HCT116 (cell line): ENCODE results near the gene ZNF790. TPM values are rescaled to one million over a fixed set of nuclear protein-coding genes. Genes with fewer than 3 reads are reported as not detected.

Experiments
- ATAC-seq: fragments of 200-7000 bp; cut with Tn5 transposase; 2 replicates; pipeline ENCODE4 v1.9.1; 2020; ENCODE audit warnings: mild to moderate bottlenecking, moderate library complexity
- BruUV-seq: library from RNA; stranded (reverse); fragments of 400-500 nt; replicated peaks from 2 replicates; lab custom pipeline; 2021; lab: Mats Ljungman, UMichigan
- CTCF ChIA-PET: fragments of 300-600 bp; sonication (Branson Sonifier 250); formaldehyde crosslinking; loops from one replicate; lab custom pipeline; 2021; ENCODE audit warnings: antibody characterized with exemption; lab: Charles Lee
- POLR2A ChIA-PET: fragments of 300-600, 350-600 bp; sonication (Branson Sonifier 250); formaldehyde crosslinking; loops from one replicate; lab custom pipeline; 2021; ENCODE audit warnings: antibody characterized with exemption; lab: Charles Lee
- RAD21 ChIA-PET, 2 experiments: fragments of 300-600 bp; sonication (Branson Sonifier 250); formaldehyde crosslinking; loops; one replicate each; lab custom pipeline; 2023; ENCODE audit warnings: low total read pairs in 2 of 2; ENCODE audit not compliant: uncharacterized antibody in 2 of 2, unreplicated experiment in 2 of 2, low non-redundant PET in 1 of 2; lab: Charles Lee
- DNase-seq: peaks from one replicate; pipeline ENCODE4 v3.0.0-alpha.2; 2010; ENCODE audit warnings: low read depth, low spot score
- H2AFZ ChIP-seq: fragments of 200-600 bp; shearing (Covaris generic), sonication (generic); 2 replicates; pipeline ENCODE4 v1.6.1; 2017; ENCODE audit warnings: low read depth, mixed run types, mixed read lengths, antibody characterized with exemption, low read length; ENCODE audit not compliant: poor library complexity, severe bottlenecking
- H3K27ac ChIP-seq: 2 replicates; pipeline ENCODE4 v1.5.1; 2012; ENCODE audit warnings: low read depth, low read length
- H3K27me3 ChIP-seq: fragments of 200-600 bp; sonication (generic); 2 replicates; pipeline ENCODE4 v1.6.1; 2016; ENCODE audit warnings: mixed run types, low read length, mixed read lengths; ENCODE audit not compliant: insufficient read depth
- H3K36me3 ChIP-seq, 2 experiments: fragments of 200-500 bp in 1 of 2; fragments of 200-600 bp in 1 of 2; sonication (Bioruptor generic) in 1 of 2; sonication (generic) in 1 of 2; 2 replicates each; pipeline versions ENCODE4 v1.5.1 to v1.6.1; 2014 to 2016; ENCODE audit warnings: low read length in 2 of 2, inconsistent platforms in 1 of 2, mixed read lengths in 1 of 2, mixed run types in 1 of 2; ENCODE audit not compliant: insufficient read depth in 2 of 2, control insufficient read depth in 1 of 2
- H3K4me1 ChIP-seq, 2 experiments: fragments of 200-600 bp in 1 of 2; sonication (generic) in 1 of 2; 2 replicates each; pipeline versions ENCODE4 v1.5.1 to v1.6.1; 2012 to 2017; ENCODE audit warnings: low read length in 2 of 2, inconsistent platforms in 1 of 2, mild to moderate bottlenecking in 1 of 2, mixed read lengths in 1 of 2, mixed run types in 1 of 2, moderate library complexity in 1 of 2; ENCODE audit not compliant: insufficient read depth in 2 of 2, control insufficient read depth in 1 of 2
- H3K4me2 ChIP-seq: fragments of 200-600 bp; sonication (generic); 2 replicates; pipeline ENCODE4 v1.6.1; 2017; ENCODE audit warnings: mixed run types, low read length, mixed read lengths
- H3K4me3 ChIP-seq, 2 experiments: fragments of 200-600 bp in 1 of 2; sonication (generic) in 1 of 2; replicated peaks in 1 of 2; 2 replicates each; pipeline ENCODE4 v1.5.1; 2011 to 2016; ENCODE audit warnings: low read length in 2 of 2, control low read depth in 1 of 2, low read depth in 1 of 2, mild to moderate bottlenecking in 1 of 2, mixed read lengths in 1 of 2, mixed run types in 1 of 2
- H3K79me2 ChIP-seq: fragments of 200-600 bp; sonication (generic); 2 replicates; pipeline ENCODE4 v1.6.1; 2017; ENCODE audit warnings: mild to moderate bottlenecking, mixed run types, low read length, moderate library complexity, mixed read lengths; ENCODE audit not compliant: insufficient read depth
- H3K9ac ChIP-seq: fragments of 200-600 bp; sonication (generic); 2 replicates; pipeline ENCODE4 v1.6.1; 2016; ENCODE audit warnings: low read length, mixed read lengths
- H3K9me2 ChIP-seq: fragments of 200-600 bp; sonication (generic), shearing (Covaris generic); 2 replicates; pipeline ENCODE4 v1.6.1; 2017; ENCODE audit warnings: mixed run types, mild to moderate bottlenecking, moderate library complexity; ENCODE audit not compliant: insufficient read depth
- H3K9me3 ChIP-seq, 2 experiments: fragments of 200-500 bp in 1 of 2; fragments of 200-600 bp in 1 of 2; sonication (Bioruptor generic) in 1 of 2; sonication (generic) in 1 of 2; 2 replicates each; pipeline ENCODE4 v1.6.1; 2014 to 2017; ENCODE audit warnings: low read length in 2 of 2, mixed read lengths in 2 of 2, inconsistent platforms in 1 of 2, low read depth in 1 of 2, mild to moderate bottlenecking in 1 of 2, mixed run types in 1 of 2, moderate library complexity in 1 of 2; ENCODE audit not compliant: control insufficient read depth in 1 of 2, insufficient read depth in 1 of 2
- H4K20me1 ChIP-seq: fragments of 200-600 bp; sonication (generic), shearing (Covaris generic); 2 replicates; pipeline ENCODE4 v1.6.1; 2017; ENCODE audit warnings: mixed run types, mild to moderate bottlenecking, moderate library complexity; ENCODE audit not compliant: insufficient read depth
- ATF3 ChIP-seq: IDR thresholded peaks from 2 replicates; pipeline ENCODE4 v1.6.1; 2012
- CBX3 ChIP-seq: IDR thresholded peaks from 2 replicates; pipeline ENCODE4 v1.6.1; 2012; ENCODE audit warnings: low read depth
- CEBPB ChIP-seq: IDR thresholded peaks from 2 replicates; pipeline ENCODE4 v1.6.1; 2012; ENCODE audit warnings: low read depth
- CTCF ChIP-seq, 3 experiments: fragments of 200-600 bp in 1 of 3; sonication (generic) in 1 of 3; IDR thresholded peaks in 2 of 3; conservative IDR thresholded peaks in 1 of 3; 2 replicates each; pipeline ENCODE4 v1.5.1; 2012 to 2017; ENCODE audit warnings: low read depth in 2 of 3, low read length in 2 of 3, antibody characterized with exemption in 1 of 3, borderline replicate concordance in 1 of 3, control low read depth in 1 of 3, mild to moderate bottlenecking in 1 of 3, mixed read lengths in 1 of 3, mixed run types in 1 of 3, moderate library complexity in 1 of 3; ENCODE audit not compliant: insufficient read depth in 1 of 3
- EGR1 ChIP-seq: IDR thresholded peaks from 2 replicates; pipeline ENCODE4 v1.6.1; 2012; ENCODE audit warnings: low read depth
- ELF1 ChIP-seq: IDR thresholded peaks from 2 replicates; pipeline ENCODE4 v1.6.1; 2012; ENCODE audit warnings: low read depth, borderline replicate concordance
- EZH2phosphoT487 ChIP-seq: fragments of 200-600 bp; IDR thresholded peaks from 2 replicates; pipeline ENCODE4 v1.6.1; 2018; ENCODE audit warnings: antibody characterized with exemption, borderline replicate concordance
- JUND ChIP-seq: IDR thresholded peaks from 2 replicates; pipeline ENCODE4 v1.6.1; 2012
- MAX ChIP-seq: IDR thresholded peaks from 2 replicates; pipeline ENCODE4 v1.6.1; 2012
- POLR2AphosphoS5 ChIP-seq: IDR thresholded peaks from 2 replicates; pipeline ENCODE4 v1.6.1; 2011; ENCODE audit warnings: mild to moderate bottlenecking, low read depth, low read length, moderate library complexity
- RAD21 ChIP-seq: IDR thresholded peaks from 2 replicates; pipeline ENCODE4 v1.6.1; 2012; ENCODE audit warnings: low read depth, mild to moderate bottlenecking
- SIN3A ChIP-seq: IDR thresholded peaks from 2 replicates; pipeline ENCODE4 v1.6.1; 2012; ENCODE audit warnings: low read depth
- SP1 ChIP-seq: IDR thresholded peaks from 2 replicates; pipeline ENCODE4 v1.6.1; 2012; ENCODE audit warnings: low read depth
- TCF7L2 ChIP-seq: IDR thresholded peaks from 2 replicates; pipeline ENCODE4 v1.7.0; 2011; ENCODE audit warnings: borderline replicate concordance, inconsistent platforms; ENCODE audit not compliant: insufficient read depth, insufficient read length; ENCODE audit errors: extremely low read depth
- YY1 ChIP-seq: IDR thresholded peaks from 2 replicates; pipeline ENCODE4 v1.6.1; 2011; ENCODE audit warnings: low read length, low read depth, moderate library complexity, mild to moderate bottlenecking; ENCODE audit not compliant: insufficient replicate concordance; ENCODE audit errors: extremely low read depth
- ZFX ChIP-seq: fragments of 450-650 bp; IDR thresholded peaks from 2 replicates; pipeline ENCODE4 v1.6.1; 2017
- intact Hi-C: fragments of 100-400 bp; cut with micrococcal nuclease; formaldehyde crosslinking; loops from 2 replicates; pipeline ENCODE4 v1.10.0; 2022
- total RNA-seq: library from RNA; stranded (reverse); gene quantifications from one replicate; pipeline ENCODE4 v1.2.1, GENCODE V29; 2021; ENCODE audit not compliant: unreplicated experiment

The ZNF790 gene
- total RNA-seq, 1 experiment from 2014 or later, result 0.32 TPM

- Histone ChIP-seq H3K4me3 (no peak overlapping the region), H3K9me3 (peaks cover 5 to 9% of the 10 kb centered on the region in 2 experiments; a peak in 2 of 4 replicates), H3K79me2 (no peaks in the 10 kb centered on the region), H2AFZ (no peak overlapping the region), H3K27me3 (no peaks in the 10 kb centered on the region), H3K9ac (no peak overlapping the region), H3K9me2 (no peaks in the 10 kb centered on the region), H4K20me1 (no peaks in the 10 kb centered on the region), H3K4me1 (no peaks in the 10 kb centered on the region), H3K27ac (no peak overlapping the region), H3K36me3 (no peaks in the 10 kb centered on the region), H3K4me2 (no peak overlapping the region)
- CTCF ChIA-PET, result no interaction called here
- intact Hi-C loops, result no loop called here
- BruUV-seq, result no TSS peak
- ATAC-seq (no peak), DNase-seq (no peak)
- TF ChIP-seq MAX (no peak), EGR1 (no peak), CTCF (IDR thresholded peaks at IDR 0.05 in 2 of 3, conservative IDR thresholded peaks at IDR 0.05 in 1 of 3; ENCODE audit: borderline replicate concordance in 1 of 3, insufficient read depth in 1 of 3, low read depth in 2 of 3, low read length in 2 of 3) (no peak)
- POLR2A ChIA-PET, result no interaction called here
- RAD21 ChIA-PET, result no interaction called here
These were observed 40.4 kb downstream of the ZNF790 start for GRCh38 chr19:36797786-36798108.

GRCh38 chr19:36796714-36796992 lies 41.5 kb downstream of the ZNF790 start:
- Histone ChIP-seq H3K9me2 (no peaks in the 10 kb centered on the region), H3K79me2 (no peaks in the 10 kb centered on the region), H3K9me3 (peaks cover 5 to 9% of the 10 kb centered on the region in 2 experiments; a peak in 2 of 4 replicates), H3K27ac (no peak overlapping the region), H4K20me1 (no peaks in the 10 kb centered on the region), H3K9ac (no peak overlapping the region), H3K4me1 (no peaks in the 10 kb centered on the region), H3K4me3 (no peak overlapping the region), H2AFZ (no peak overlapping the region), H3K4me2 (no peak overlapping the region), H3K36me3 (no peaks in the 10 kb centered on the region), H3K27me3 (no peaks in the 10 kb centered on the region)
- ChIA-PET POLR2A (no interaction called here), CTCF (no interaction called here), RAD21 (no interaction called here)
- DNase-seq (no peak), ATAC-seq (no peak)
- BruUV-seq, result no TSS peak
- intact Hi-C loops, result no loop called here
- TF ChIP-seq RAD21 (no peak), ELF1 (no peak), CTCF (IDR thresholded peaks at IDR 0.05 in 2 of 3, conservative IDR thresholded peaks at IDR 0.05 in 1 of 3; ENCODE audit: borderline replicate concordance in 1 of 3, insufficient read depth in 1 of 3, low read depth in 2 of 3, low read length in 2 of 3) (no peak), ZFX (no peak), SIN3A (no peak), CEBPB (no peak), EZH2phosphoT487 (no peak), SP1 (no peak), EGR1 (no peak), JUND (no peak), MAX (no peak), POLR2AphosphoS5 (no peak), TCF7L2 (no peak), CBX3 (no peak), ATF3 (no peak), YY1 (no peak)
